Measurements from ENCODE around the gene CLIC1.

DNA sequence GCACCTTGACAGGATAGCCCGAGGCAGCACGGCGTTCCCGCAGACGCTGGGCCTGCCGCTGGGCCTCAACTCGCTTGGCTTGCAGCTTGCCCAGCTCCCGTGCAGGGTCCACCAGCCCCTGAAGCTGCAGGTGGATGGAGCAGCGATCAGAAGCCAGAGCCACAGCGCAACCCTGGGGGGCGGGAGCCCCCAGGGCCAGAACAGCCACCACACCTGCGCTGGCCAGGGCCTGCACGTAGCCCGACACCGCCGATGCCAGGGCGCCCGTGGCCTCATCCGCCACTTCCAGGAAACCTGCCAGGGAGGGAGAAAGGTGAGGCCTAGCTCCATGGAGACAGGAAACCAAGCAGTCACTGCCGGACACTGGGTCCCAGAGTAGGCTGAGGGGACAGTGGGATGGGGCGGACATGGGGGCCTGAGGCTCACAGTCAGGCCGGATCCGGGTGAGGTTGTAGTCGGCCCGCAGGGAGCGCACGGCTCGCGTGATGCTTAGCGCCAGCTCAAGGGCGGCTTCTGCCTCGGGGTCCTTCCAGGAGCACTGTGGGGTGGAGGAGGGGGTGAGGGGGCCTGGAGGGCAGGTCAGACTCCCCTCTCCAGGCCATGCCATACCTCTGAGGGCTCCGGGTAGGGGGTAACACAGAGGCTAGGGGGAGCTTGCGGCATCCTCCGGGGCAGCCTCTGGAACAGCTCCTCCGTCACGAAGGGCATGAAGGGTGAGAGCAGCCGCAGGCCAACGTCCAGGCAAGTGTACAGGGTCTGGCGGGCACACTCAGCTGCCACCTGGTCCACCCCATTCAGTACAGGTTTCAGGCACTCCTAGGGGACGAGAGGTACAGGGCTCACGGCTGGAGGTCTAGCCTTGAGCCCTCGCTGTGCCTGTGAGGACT is 42.9 kb upstream of the CLIC1 start:
- TF ChIP-seq, protein P1, sequence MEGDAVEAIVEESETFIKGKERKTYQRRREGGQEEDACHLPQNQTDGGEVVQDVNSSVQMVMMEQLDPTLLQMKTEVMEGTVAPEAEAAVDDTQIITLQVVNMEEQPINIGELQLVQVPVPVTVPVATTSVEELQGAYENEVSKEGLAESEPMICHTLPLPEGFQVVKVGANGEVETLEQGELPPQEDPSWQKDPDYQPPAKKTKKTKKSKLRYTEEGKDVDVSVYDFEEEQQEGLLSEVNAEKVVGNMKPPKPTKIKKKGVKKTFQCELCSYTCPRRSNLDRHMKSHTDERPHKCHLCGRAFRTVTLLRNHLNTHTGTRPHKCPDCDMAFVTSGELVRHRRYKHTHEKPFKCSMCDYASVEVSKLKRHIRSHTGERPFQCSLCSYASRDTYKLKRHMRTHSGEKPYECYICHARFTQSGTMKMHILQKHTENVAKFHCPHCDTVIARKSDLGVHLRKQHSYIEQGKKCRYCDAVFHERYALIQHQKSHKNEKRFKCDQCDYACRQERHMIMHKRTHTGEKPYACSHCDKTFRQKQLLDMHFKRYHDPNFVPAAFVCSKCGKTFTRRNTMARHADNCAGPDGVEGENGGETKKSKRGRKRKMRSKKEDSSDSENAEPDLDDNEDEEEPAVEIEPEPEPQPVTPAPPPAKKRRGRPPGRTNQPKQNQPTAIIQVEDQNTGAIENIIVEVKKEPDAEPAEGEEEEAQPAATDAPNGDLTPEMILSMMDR (IDR thresholded peaks at IDR 0.05; ENCODE audit: poor library complexity): no peak
- TF ChIP-seq EZH2 (IDR thresholded peaks at IDR 0.05; ENCODE audit: borderline replicate concordance): no peak
